Measurements from ENCODE around the gene FCRL2.

FCRL2 gene

DNA sequence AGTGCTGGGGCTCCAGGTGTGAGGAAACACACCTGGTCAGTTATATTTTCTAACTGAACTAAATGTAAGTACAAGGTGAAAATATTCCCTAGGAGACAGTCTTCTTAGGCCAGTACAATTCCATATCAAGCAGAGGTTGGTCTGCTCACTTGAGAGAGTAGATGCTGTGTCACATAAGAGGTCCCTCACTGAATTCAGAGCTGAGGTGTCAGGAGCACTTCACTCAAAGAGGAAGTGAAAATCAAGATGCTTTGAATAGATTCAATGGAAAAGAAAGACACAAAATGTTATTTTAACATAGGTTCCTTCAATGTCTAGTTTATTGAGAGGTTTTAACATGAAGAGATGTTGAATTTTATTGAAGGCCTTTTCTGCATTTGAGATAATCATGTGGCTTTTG lies 72.1 kb downstream of the FCRL2 start:
- H3K4me3 ChIP-seq (ENCODE audit: control insufficient read depth, low read depth, low read length) = no peak overlapping the region
- no peak for DNase-seq (ENCODE audit: low read depth)
- TF ChIP-seq, protein P1, sequence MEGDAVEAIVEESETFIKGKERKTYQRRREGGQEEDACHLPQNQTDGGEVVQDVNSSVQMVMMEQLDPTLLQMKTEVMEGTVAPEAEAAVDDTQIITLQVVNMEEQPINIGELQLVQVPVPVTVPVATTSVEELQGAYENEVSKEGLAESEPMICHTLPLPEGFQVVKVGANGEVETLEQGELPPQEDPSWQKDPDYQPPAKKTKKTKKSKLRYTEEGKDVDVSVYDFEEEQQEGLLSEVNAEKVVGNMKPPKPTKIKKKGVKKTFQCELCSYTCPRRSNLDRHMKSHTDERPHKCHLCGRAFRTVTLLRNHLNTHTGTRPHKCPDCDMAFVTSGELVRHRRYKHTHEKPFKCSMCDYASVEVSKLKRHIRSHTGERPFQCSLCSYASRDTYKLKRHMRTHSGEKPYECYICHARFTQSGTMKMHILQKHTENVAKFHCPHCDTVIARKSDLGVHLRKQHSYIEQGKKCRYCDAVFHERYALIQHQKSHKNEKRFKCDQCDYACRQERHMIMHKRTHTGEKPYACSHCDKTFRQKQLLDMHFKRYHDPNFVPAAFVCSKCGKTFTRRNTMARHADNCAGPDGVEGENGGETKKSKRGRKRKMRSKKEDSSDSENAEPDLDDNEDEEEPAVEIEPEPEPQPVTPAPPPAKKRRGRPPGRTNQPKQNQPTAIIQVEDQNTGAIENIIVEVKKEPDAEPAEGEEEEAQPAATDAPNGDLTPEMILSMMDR (conservative IDR thresholded peaks at IDR 0.05; ENCODE audit: control insufficient read depth, insufficient read depth, low read depth, low read length) = no peak

DNA sequence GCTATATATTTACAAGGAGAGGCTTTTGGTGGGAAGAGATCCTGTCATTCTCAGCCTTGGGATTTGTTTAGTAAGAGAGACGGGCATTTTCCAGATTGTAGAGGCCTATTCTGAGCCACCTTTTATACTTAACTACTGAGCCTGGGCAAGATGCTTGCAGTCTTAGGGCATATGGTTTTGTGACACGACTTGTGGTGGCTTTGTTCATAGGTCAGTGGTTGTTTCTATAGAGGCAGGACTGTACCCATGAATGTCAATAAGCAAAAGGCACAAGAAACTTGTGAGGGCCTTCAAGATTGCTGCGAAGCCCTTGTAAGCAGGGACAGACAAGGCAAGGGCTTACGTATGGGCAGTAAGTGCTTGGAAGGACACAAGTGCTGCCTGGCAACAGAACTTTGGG lies 73.0 kb downstream of the FCRL2 start:
- TF ChIP-seq, protein P1 (conservative IDR thresholded peaks at IDR 0.05; ENCODE audit: control insufficient read depth, insufficient read depth, low read depth, low read length) = no peak
- H3K4me3 ChIP-seq (ENCODE audit: control insufficient read depth, low read depth, low read length) = no peak overlapping the region
- no peak for DNase-seq (ENCODE audit: low read depth)

DNA sequence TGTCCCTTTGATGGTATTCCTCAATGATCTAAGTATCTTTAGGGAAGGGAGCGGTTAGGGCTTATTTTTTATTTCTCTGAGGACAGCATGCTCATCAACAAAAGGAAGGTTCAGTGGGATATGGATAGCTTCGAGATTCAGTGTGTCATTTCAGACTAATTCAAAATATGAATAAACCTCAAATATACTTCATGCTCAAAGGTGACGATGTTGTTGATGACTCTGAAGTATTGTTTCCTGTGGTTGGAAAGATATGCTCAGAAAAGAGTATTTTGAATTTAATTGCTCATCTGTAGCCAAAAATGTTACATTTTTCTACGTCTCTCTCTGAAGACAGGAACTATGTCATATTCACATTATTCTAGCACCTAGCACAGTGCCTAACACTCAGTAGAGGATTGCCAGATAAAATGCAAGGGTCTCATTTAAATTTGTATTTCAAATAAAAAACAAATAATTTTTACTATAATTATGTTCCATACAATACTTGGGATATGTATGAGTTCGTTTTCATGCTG lies 74.6 kb downstream of the FCRL2 start:
- no peak overlapping the region for H3K4me3 ChIP-seq (ENCODE audit: control insufficient read depth, low read depth, low read length)
- DNase-seq (ENCODE audit: low read depth) = no peak
- TF ChIP-seq, protein P1 (conservative IDR thresholded peaks at IDR 0.05; ENCODE audit: control insufficient read depth, insufficient read depth, low read depth, low read length) = no peak

DNA sequence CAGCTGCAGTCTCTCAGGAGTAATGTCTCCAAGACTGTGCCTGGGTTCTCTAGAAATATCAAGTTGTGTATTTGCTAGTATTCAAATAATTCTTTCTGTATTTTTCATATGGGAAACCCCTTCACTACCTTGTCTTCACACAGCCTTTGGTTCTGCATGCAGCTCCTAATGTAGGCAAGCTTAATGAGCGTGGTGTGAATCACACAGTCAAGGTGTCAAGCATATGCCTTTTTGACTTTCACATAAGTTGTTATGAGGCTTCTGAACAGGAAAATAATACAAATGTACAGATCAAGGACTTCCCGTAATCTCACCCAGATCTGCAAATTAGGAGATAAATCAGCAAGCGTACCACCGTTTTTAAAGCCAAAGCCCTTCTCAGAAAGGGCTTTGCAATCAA lies 76.2 kb downstream of the FCRL2 start, which contains the start of gene FCRL3:
TSS of gene FCRL3 (minus strand) at position 38 of the 400 bp plus-strand sequence. CDS start 280 bp downstream, outside the sequence.
- DNase-seq (ENCODE audit: low read depth) = no peak
- TF ChIP-seq, protein P1 (conservative IDR thresholded peaks at IDR 0.05; ENCODE audit: control insufficient read depth, insufficient read depth, low read depth, low read length) = no peak
- no peak within 1 kb of the TSS for H3K4me3 ChIP-seq (ENCODE audit: control insufficient read depth, low read depth, low read length)

DNA sequence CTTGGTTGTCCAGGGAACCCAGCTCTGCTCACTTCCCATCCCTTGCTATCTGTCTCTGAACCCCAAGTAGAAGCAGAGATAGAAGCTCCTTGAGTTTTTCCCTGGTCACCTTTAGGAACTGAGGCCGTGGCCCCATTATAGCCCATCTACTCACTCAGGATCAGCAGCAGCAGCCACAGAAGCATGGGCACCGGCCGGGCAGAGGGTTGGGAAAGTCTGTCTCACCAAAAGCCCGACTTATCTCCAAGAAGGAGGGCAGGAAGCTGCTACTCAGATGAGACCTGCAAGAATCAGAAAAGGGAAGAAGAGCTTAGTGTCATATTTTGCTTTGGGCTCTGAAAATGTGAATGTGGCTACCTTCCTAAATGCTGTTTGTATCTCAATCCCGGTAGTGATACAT lies 76.6 kb downstream of the FCRL2 start:
- H3K4me3 ChIP-seq (ENCODE audit: control insufficient read depth, low read depth, low read length) = no peak overlapping the region
- TF ChIP-seq, protein P1 (conservative IDR thresholded peaks at IDR 0.05; ENCODE audit: control insufficient read depth, insufficient read depth, low read depth, low read length) = no peak

DNA sequence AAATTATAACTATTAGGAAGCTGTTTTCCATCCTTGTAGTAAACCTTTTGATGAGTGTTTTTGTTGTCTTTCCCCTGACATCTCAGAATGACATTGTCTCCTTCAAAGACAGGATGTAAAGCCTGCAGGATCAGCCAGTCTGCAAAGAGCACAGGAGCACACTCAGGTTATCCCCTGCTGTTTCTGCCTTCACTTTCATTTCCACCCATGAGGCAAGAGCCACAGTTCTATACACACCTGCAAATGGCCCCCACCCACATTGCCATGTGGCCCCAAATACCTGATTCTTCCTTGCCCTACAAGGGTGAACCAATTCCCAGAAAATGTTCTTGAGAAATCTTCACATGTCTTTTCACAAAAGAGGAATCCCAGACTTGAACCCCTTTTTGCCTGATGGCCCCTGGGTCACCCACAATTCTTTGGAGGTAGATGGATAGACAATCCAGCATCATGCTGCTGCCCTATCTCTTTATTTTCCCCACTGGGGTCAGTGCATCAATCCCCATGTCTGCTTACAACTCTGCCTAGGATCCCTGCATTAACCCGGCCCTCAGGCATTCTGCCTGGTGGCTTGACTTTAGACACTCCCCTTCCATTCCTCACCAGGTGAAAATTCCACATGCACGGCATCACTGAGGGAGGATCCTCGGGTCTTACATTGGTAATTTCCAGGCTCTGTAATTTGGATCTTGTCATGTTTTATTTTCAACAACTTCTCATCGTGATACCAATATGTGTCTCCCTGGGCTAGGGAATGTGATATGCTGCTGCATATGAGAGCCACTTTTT lies 79.0 kb downstream of the FCRL2 start:
- no peak overlapping the region for H3K4me3 ChIP-seq (ENCODE audit: control insufficient read depth, low read depth, low read length)
- TF ChIP-seq, protein P1 (conservative IDR thresholded peaks at IDR 0.05; ENCODE audit: control insufficient read depth, insufficient read depth, low read depth, low read length) = no peak
- no peak for DNase-seq (ENCODE audit: low read depth)

More for the DNA sequence above, 76.6 kb downstream of the FCRL2 start:
- DNase-seq (ENCODE audit: low read depth) = no peak
